ENCODE results near the gene DAGLA. TPM values are rescaled to one million over a fixed set of nuclear protein-coding genes. Genes with fewer than 3 reads are reported as not detected.
"Not testable (repeated sequence)": the region's sequence is repeated elsewhere in the genome, so short reads cannot be mapped to it uniquely, and the experiment has no call there.

Gene DAGLA
- polyA plus RNA-seq, 4 donors, result 3.3 to 4.7 (median 3.4) TPM

GRCh38 chr11:61659413-61660196, 20.6 kb upstream of the DAGLA start:
- no peak for DNase-seq (ENCODE audit: low read depth in 4 of 4, low spot score in 3 of 4)

GRCh38 chr11:61660997-61661396, 19.2 kb upstream of the DAGLA start:
- DNase-seq (ENCODE audit: low read depth in 4 of 4, low spot score in 3 of 4), result not testable (repeated sequence)

GRCh38 chr11:61666684-61667297, 13.4 kb upstream of the DAGLA start:
- no peak for DNase-seq (ENCODE audit: low read depth in 4 of 4, low spot score in 3 of 4)

GRCh38 chr11:61667684-61668305, 12.4 kb upstream of the DAGLA start:
- no peak for DNase-seq (ENCODE audit: low read depth in 4 of 4, low spot score in 3 of 4)

GRCh38 chr11:61669417-61669816, 10.8 kb upstream of the DAGLA start:
- no peak for DNase-seq (ENCODE audit: low read depth in 4 of 4, low spot score in 3 of 4)

- no peak for DNase-seq (ENCODE audit: low read depth in 4 of 4, low spot score in 3 of 4)
Measured at GRCh38 chr11:61670626-61671025, 9.6 kb upstream of the DAGLA start.

- DNase-seq (ENCODE audit: low read depth in 4 of 4, low spot score in 3 of 4), result no peak
Measured at GRCh38 chr11:61671527-61671926, 8.7 kb upstream of the DAGLA start.

- DNase-seq (ENCODE audit: low read depth in 4 of 4, low spot score in 3 of 4), result not testable (repeated sequence)
Measured at GRCh38 chr11:61673946-61674467, 6.2 kb upstream of the DAGLA start.

GRCh38 chr11:61675826-61676225, 4.4 kb upstream of the DAGLA start:
- DNase-seq (ENCODE audit: low read depth in 4 of 4, low spot score in 3 of 4), result no peak

GRCh38 chr11:61679296-61679695, 895 bp upstream of the DAGLA start:
- DNase-seq (ENCODE audit: low read depth in 4 of 4, low spot score in 3 of 4), result no peak

GRCh38 chr11:61680622-61681221, 531 bp downstream of the DAGLA start:
- DNase-seq (ENCODE audit: low read depth in 4 of 4, low spot score in 3 of 4), result no peak

- no peak for DNase-seq (ENCODE audit: low read depth in 4 of 4, low spot score in 3 of 4)
Measured at GRCh38 chr11:61682093-61682732, 2.0 kb downstream of the DAGLA start.

GRCh38 chr11:61682906-61683675, 2.9 kb downstream of the DAGLA start:
- no peak for DNase-seq (ENCODE audit: low read depth in 4 of 4, low spot score in 3 of 4)

GRCh38 chr11:61683961-61684869, 4.0 kb downstream of the DAGLA start:
- no peak for DNase-seq (ENCODE audit: low read depth in 4 of 4, low spot score in 3 of 4)

- DNase-seq (ENCODE audit: low read depth in 4 of 4, low spot score in 3 of 4), result no peak
Measured at GRCh38 chr11:61684870-61685616, 4.9 kb downstream of the DAGLA start.

- DNase-seq (ENCODE audit: low read depth in 4 of 4, low spot score in 3 of 4), result no peak
Measured at GRCh38 chr11:61685617-61685967, 5.4 kb downstream of the DAGLA start.

GRCh38 chr11:61686066-61686465, 5.9 kb downstream of the DAGLA start:
- DNase-seq (ENCODE audit: low read depth in 4 of 4, low spot score in 3 of 4), result no peak

- no peak for DNase-seq (ENCODE audit: low read depth in 4 of 4, low spot score in 3 of 4)
Measured at GRCh38 chr11:61686469-61686868, 6.3 kb downstream of the DAGLA start.
